AG10803 (cell line): ENCODE measurements around the gene MAB21L4.
"Not testable (repeated sequence)": the region's sequence is repeated elsewhere in the genome, so short reads cannot be mapped to it uniquely, and the experiment has no call there.

Source experiments
- DNase-seq: peaks from one replicate; pipeline ENCODE4 v3.0.0; 2010; ENCODE audit warnings: low read depth
- H3K4me3 ChIP-seq: 2 replicates; pipeline ENCODE4 v1.5.1; 2011; ENCODE audit warnings: mild to moderate bottlenecking, low read length, control low read depth
- TF ChIP-seq, protein P1 (sequence below): conservative IDR thresholded peaks from 2 replicates; pipeline ENCODE4 v1.5.1; 2011; ENCODE audit warnings: mild to moderate bottlenecking, low read length, control low read depth, inconsistent platforms

The MAB21L4 gene

DNA sequence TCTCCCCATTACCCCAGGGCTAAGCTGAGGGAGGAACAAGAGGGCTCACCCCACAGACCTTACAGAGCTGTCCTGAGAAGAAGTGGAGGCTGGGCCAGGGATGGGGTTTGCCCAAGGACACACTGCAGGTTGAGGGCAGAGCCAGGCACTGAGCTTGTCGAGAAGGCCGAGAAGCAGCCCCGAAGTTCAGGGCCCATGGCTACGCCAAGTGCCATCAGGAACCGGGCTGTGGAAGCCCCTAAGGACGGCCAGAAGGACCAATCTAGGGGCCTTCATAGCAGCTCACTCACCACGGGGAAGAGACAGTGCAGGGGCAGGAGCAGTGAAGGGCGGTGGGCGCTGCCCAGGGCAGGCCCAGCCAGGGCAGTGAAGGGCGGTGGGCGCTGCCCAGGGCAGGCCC, 45.9 kb downstream of the MAB21L4 start:
- TF ChIP-seq, protein P1, sequence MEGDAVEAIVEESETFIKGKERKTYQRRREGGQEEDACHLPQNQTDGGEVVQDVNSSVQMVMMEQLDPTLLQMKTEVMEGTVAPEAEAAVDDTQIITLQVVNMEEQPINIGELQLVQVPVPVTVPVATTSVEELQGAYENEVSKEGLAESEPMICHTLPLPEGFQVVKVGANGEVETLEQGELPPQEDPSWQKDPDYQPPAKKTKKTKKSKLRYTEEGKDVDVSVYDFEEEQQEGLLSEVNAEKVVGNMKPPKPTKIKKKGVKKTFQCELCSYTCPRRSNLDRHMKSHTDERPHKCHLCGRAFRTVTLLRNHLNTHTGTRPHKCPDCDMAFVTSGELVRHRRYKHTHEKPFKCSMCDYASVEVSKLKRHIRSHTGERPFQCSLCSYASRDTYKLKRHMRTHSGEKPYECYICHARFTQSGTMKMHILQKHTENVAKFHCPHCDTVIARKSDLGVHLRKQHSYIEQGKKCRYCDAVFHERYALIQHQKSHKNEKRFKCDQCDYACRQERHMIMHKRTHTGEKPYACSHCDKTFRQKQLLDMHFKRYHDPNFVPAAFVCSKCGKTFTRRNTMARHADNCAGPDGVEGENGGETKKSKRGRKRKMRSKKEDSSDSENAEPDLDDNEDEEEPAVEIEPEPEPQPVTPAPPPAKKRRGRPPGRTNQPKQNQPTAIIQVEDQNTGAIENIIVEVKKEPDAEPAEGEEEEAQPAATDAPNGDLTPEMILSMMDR = no peak
- no peak overlapping the region for H3K4me3 ChIP-seq
- no peak for DNase-seq

DNA sequence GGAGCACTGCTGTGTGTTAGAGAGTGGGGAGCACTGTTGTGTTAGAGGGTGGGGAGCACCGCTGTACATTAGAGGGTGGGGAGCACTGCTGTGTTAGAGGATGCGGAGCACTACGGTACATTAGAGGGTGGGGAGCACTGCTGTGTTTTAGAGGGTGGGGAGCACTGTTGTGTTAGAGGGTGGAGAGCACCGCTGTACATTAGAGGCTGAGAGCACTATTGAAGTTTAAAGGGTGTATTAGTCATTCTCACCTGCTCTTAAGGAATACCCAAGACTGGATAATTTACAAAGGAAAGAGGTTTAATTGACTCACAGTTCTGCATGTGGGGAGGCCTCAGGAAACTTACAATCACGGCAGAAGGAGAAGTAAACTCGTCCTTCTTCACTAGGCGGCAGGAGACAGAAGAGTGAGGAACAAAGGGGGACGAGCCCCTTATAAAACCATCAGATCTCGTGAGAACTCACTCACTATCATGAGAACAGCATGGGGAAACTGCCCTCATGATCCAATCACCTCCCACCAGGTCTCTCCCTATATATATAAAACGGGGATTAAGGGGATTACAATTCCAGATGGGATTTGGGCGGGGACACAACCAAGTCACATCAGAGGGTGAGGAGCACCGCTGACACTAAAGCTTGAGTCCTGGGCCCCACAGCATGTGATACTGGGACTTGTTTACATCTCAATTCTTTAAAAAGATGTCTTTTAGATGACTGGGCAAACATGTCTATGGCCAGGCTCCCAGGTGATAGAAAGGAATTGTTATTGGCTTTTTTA, 46.9 kb downstream of the MAB21L4 start:
- TF ChIP-seq, protein P1 = no peak
- H3K4me3 ChIP-seq = no peak overlapping the region
- DNase-seq = no peak

DNA sequence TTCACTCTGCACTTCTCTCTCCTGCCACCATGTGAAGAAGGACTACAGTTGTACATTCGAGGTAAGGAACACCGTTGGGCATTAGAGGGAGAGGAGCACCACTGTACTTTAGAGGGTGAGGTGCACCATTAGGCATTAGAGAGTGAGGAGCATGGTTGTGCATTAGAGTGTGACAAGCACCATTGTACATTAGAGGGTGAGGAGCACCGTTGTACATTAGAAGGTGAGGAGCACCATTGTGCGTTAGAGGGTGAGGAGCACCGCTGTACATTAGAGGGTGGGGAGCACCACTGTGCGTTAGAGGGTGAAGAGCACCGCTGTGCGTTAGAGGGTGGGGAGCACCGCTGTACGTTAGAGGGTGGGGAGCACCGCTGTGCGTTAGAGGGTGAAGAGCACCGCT, 48.1 kb downstream of the MAB21L4 start:
- H3K4me3 ChIP-seq = no peak overlapping the region
- TF ChIP-seq, protein P1 = no peak
- DNase-seq = no peak

DNA sequence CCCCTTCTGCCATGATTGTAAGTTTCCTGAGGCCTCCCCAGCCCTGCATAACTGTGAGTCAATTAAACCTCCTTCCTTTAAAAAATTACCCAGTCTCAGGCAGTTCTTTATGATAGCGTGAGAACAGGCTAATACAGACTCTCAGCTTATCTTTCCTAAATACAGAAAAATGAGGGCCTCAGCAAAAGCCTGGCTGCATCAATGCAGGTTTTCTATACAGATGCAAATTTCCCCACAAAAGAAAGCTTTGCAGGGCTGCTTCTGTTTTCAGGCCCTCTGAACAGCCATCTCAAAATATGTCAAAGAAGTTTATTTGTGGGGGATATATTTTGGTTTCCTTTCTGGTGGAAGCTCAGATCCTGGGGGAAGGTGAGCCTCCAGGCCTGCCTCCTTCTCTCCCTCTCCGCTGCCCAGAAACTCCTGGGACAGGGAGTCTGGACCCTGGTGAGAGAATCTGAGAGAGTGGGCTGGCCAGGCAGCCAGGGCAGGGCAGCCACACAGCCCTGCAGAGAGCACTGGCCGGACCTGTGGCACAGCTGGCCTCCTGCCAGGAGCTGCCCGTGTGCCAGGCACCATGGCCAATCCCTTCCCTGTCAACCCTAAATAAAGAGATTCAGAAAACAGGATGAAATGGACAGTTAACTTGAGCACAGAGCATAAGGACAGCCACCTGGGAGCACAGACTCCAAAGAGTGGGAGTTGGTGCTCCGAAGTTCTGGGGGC, 48.9 kb downstream of the MAB21L4 start:
- no peak overlapping the region for H3K4me3 ChIP-seq
- TF ChIP-seq, protein P1 = no peak
- DNase-seq = no peak

DNA sequence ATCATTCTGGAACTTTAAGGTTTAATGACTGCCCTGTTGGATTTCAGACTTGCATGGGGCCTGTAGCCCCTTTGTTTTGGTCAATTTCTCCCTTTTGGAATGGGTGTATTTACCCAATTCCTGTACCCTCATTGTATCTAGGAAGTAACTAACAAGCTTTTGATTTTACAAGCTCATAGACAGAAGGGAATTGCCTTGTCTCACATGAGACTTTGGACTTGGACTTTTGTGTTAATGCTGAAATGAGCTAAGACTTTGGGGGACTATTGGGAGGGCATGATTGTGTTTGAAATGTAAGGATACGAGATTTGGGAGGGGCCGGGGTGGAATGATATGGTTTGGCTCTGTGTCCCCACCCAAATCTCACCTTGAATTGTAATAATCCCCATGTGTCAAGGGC, 49.6 kb downstream of the MAB21L4 start:
- DNase-seq = not testable (repeated sequence)

DNA sequence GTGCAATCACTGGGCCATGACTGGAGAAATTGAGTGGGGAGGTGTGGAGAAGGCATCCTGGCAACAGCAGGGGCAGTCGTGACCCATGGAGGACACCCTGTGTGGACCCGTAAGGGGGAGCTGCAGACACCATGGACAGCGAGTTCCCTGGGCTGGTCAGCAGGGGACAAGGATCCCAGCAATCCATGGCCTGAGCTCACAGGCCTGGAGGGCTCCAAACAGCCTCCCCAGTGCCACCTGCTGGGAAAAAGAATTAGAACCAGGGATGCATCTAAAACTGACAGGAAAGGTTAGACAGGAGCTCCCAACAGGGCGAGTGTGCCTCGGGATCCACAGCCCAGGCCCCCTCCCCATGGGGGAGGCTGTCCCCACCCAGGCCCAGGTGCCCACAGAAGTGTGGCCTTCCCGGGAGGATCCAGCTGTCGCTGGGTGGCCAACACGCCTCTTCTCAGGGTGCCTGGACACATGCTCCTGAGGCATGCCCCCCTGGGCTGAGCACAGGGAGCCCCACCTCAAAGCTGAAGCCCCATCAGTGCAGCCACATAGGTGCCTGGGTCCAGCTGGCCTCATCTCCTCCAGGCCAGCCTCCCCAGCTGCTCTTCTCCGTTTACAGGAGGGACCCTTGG, 55.4 kb downstream of the MAB21L4 start:
- TF ChIP-seq, protein P1 = peak; percentile 72
- DNase-seq = peak; percentile 57
- H3K4me3 ChIP-seq = no peak overlapping the region

More for the DNA sequence above, 49.6 kb downstream of the MAB21L4 start:
- H3K4me3 ChIP-seq = not testable (repeated sequence)
